Prostate gland (tissue), 2 donors: ENCODE measurements around the gene GPR142.

Experiments used
- POLR2A ChIP-seq: fragments of 450-650 bp; IDR thresholded peaks from one replicate; pipeline ENCODE4 v1.6.1; 2016; ENCODE audit warnings: antibody characterized with exemption, mild to moderate bottlenecking
- POLR2AphosphoS5 ChIP-seq: sonication (generic); formaldehyde crosslinking; IDR thresholded peaks from one replicate; pipeline ENCODE4 v1.6.1; 2017; ENCODE audit warnings: antibody characterized with exemption
- TF ChIP-seq, protein P1 (sequence below), 4 experiments: fragments of 200-600 bp in 2 of 4; fragments of 450-650 bp in 2 of 4; sonication (generic) in 2 of 4; IDR thresholded peaks; 1 replicate in 3 of 4; 2 replicates in 1 of 4; pipeline ENCODE4 v1.5.1; 2016 to 2019; ENCODE audit warnings: antibody characterized with exemption in 4 of 4, mild to moderate bottlenecking in 2 of 4, moderate library complexity in 2 of 4

DNA sequence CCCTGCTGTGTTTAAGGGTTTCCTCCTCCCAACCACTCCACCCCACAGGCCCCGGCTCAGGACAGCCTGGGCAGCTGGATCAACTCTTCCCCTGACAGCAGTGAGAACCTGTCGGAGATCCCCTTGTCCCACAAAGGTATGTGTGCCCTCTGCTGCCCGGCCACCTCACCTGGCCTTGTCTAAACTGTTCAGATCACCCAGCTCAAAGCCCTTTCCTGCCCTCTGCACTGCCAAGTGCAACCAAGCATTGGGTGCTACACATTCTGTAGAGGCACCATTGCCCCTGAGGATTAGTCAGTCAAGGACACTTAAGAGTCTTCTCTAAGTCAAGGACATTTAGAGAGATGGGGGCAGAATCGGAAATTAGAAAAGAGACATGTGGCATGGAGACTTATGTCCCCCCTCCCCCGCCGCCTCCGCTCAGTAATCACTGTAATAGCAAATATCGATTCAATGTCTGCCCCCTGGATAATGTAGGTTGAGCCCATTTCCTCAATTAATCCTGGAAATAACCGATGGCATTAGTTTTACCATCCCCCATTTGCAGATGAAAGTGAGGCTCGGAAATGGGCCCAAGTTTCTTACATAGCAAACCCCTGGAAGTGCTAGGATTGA lies 13.8 kb upstream of the GPR142 start:
- TF ChIP-seq, protein P1, sequence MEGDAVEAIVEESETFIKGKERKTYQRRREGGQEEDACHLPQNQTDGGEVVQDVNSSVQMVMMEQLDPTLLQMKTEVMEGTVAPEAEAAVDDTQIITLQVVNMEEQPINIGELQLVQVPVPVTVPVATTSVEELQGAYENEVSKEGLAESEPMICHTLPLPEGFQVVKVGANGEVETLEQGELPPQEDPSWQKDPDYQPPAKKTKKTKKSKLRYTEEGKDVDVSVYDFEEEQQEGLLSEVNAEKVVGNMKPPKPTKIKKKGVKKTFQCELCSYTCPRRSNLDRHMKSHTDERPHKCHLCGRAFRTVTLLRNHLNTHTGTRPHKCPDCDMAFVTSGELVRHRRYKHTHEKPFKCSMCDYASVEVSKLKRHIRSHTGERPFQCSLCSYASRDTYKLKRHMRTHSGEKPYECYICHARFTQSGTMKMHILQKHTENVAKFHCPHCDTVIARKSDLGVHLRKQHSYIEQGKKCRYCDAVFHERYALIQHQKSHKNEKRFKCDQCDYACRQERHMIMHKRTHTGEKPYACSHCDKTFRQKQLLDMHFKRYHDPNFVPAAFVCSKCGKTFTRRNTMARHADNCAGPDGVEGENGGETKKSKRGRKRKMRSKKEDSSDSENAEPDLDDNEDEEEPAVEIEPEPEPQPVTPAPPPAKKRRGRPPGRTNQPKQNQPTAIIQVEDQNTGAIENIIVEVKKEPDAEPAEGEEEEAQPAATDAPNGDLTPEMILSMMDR (IDR thresholded peaks at IDR 0.05), result no peak
- TF ChIP-seq POLR2A, result no peak
- TF ChIP-seq POLR2AphosphoS5, result no peak
